NCI-H1417 treated with DMSO at 0.1 percent for 48 hours (cell line): ENCODE data around the gene DENND6A.
"Not testable (repeated sequence)": the region's sequence is repeated elsewhere in the genome, so short reads cannot be mapped to it uniquely, and the experiment has no call there.

ENCODE experiments used
- DNase-seq: peaks from one replicate; lab custom pipeline; 2025; lab: John Stamatoyannopoulos, UW

Gene DENND6A

DNA sequence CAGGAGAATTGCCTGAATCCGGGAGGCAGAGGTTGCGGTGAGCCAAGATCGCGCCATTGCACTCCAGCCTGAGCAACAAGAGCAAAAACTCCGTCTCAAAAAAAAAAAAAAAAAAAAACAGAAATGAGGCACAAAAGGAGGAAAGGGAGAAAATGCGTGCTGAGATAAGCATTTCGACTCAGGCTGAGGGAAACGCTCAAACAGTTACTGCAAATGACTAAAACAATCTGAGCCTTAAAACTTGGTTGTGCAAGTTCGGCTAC is 813 bp downstream of the DENND6A start:
- not testable (repeated sequence) for DNase-seq

DNA sequence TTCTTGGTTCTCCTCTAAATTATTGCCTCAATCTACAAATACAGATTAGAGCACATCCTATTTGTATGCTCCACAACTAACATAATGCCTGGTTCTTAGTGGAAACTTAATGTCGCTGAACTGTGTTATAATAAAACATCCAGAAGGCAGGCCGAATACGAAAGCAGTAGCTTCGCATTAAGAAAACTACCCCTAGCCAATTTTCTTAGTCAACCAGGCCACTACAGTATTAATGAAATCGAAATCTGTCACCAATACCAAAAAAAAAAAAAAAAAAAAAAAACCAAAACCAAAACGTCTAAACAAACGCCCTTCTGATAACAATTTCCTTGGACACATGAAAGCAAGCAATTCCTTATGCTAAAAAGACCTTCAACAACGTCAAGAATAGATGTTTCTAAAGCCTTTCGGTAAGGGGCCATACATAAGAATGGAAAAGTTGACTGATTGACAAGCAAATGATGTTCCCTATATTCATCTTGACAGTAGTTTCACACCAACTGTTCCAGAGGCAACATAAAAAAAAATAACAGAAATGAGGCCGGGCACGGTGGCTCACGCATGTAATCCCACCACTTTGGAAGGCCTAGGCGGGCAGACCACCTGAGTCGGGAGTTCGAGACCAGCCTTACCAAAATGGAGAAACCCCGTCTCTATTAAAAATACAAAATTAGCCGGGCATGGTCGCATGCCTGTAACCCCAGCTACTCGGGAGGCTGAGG is 1.3 kb downstream of the DENND6A start:
- DNase-seq, result no peak

DNA sequence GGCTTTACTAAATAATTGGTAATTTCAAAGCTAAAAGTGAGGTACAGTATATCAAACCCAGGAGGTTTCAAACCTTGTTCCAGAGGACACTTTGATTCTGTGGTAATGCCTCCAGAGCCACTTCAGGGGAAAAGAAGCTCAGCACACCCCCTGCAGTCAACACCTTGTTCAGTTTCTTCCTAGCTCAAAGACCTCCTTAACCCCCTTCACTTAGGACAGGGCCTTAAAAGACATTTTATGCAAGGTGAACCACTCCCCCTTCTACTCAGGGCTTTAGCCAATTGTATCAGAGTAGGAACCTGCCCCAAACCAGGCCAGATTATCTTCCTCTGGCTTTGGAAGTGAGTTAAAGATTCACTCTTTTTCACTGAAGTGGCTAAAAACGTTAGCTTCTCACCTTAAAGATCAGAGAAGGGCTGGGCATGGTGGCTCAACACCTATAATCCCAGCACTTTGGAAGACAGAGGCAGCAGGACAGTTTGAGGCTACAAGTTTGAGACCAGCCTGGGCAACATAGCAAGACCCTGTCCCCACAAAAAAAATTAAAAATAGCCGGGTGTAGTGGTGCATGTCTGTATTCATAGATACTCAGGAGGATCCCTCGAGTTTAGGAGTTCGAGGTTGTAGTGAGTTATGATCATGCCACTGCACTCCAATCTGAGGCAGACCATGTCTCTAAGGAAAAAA is 3.4 kb downstream of the DENND6A start:
- DNase-seq, result no peak

DNA sequence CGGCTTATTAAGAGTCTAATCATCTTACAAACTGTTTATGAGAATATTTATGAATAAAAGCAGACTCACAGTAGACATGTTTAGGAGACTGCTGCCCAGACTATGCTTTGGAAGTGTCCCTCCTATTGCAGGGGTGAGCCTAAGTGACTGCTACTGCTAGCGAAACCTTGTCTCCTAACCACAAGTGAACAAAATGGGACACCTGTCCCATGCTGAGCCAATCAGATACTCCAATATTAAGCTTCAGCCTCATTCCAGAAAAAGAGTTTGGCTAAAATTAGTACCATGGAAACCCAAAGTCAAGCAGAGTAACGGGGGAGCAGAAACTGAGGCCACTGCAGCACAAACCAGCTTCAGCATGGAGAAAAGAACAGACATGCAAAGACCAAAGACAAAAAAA is 4.6 kb downstream of the DENND6A start:
- no peak for DNase-seq

GRCh38 chr3:57683286-57683685 is 9.6 kb downstream of the DENND6A start:
- no peak for DNase-seq

- no peak for DNase-seq
Observed at GRCh38 chr3:57682284-57682683, 10.6 kb downstream of the DENND6A start.

- no peak for DNase-seq
Observed at GRCh38 chr3:57681691-57682090, 11.2 kb downstream of the DENND6A start.

- DNase-seq, result no peak
Observed at GRCh38 chr3:57680046-57680445, 12.8 kb downstream of the DENND6A start.

GRCh38 chr3:57675530-57675929 is 17.3 kb downstream of the DENND6A start:
- DNase-seq, result no peak

GRCh38 chr3:57673156-57673555 is 19.7 kb downstream of the DENND6A start:
- DNase-seq, result no peak

DNA sequence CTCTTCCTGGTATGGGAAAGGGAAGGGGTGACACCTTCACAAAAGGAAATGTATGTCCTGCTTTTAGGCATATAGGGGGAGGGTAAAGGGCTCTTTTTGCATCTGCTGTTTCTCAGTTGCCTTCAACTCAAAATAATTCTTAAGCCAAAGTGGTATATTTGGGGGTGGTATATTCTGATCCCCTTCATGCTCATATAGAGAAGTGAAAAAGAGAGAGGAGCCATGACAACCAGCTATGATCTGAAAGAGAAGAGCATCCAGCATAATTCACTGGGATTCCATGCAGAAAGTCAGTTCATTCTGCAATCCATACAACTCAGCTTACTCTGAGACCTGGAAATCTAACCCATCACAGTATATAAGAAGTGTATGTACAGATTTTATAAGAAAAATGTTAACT is 22.3 kb downstream of the DENND6A start:
- no peak for DNase-seq

GRCh38 chr3:57661404-57661803 is 31.5 kb downstream of the DENND6A start:
- no peak for DNase-seq

GRCh38 chr3:57659806-57660439 is 33.0 kb downstream of the DENND6A start:
- DNase-seq, result no peak

GRCh38 chr3:57659004-57659673 is 33.7 kb downstream of the DENND6A start:
- DNase-seq, result no peak

DNA sequence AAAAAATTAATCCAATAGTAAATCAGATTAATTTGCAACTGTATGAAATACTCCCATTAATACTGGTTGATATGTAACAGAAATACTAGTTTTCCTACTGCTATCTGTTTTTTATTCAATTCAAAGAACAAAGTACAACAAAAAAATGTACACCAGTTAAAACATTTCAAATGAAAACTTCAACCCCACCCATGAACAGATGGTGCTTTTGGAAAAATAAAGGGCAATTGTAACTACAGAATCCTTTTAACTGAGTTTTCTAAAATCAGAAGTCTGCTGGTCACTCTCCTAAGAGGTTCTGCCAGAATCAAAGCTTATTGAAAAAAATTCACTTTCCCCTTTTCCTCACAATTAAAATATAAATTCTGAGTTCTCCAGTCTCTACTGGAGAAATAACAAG is 34.3 kb downstream of the DENND6A start:
- no peak for DNase-seq

GRCh38 chr3:57655727-57656126 is 37.1 kb downstream of the DENND6A start:
- DNase-seq, result no peak

GRCh38 chr3:57654267-57654666 is 38.6 kb downstream of the DENND6A start:
- DNase-seq, result no peak

GRCh38 chr3:57652203-57652602 is 40.7 kb downstream of the DENND6A start:
- no peak for DNase-seq

DNA sequence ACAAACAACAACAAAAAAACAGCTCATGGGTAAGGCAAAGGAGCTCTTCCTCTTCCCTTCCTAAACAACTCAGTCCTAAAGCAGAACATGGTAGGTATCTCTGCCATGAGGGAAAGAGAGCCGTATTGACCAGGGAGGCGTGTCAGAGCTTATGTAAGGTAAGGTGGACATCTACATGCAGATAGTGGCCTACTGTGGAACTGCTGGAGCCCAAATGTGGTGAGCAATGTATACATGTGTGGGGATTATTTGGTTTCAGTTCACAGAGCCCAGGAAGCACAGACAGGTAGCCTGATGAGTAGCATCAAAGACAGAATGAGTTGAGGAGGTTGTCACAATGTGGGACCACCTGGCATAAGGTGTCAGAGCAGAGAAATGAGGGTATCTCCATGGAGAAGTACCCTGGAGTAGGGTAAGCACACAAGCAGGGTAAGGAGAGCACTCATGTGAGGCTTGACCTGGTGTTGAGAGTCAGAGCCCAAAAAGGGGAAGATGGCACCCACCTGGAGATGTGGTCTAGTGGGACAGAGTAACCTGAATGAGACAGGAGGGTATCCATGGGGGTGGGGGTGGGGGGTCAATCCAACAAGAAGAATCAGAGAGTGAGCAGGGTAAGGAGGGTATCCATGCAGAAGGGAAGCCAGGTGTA is 45.5 kb downstream of the DENND6A start:
- DNase-seq, result no peak

DNA sequence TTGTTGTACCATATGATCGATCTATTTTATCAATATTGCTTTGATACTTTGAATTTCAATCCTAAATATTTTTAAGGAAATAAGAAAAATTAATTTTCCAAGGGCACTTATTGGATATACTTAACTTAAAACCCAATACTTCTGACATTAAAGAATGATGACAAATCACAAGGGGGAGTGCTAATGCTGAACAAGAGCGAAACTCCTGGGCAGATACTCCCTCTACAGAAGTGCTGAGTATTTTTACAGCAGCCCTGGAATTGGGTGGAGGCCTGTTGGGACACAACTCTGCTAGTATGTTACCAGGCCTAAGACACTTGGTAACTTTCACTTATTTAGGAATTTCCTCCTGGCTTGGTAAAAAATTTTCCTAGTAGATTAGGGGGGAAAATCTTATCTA is 46.2 kb downstream of the DENND6A start:
- no peak for DNase-seq

DNA sequence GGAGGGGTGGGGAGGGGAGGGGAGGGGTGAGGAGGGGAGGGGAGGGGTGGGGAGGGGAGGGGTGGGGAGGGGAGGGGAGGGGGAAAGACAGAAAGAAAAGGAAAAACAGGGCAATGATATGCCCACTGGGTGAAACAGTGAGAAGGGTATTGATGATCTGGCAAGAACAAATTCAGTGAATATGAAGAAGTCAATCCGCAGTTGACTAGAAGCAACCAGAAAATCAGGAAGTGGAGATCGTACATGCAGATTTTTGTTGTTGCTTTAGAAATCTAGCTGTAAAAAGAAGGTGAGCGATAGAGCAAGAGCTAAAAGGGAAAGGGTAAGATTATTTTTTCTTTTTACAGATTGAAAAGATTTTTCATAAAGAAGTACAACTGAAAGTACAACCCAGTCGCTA is 48.1 kb downstream of the DENND6A start:
- DNase-seq, result no peak

- no peak for DNase-seq
Observed at GRCh38 chr3:57637391-57637790, 55.5 kb downstream of the DENND6A start.

GRCh38 chr3:57634259-57634658 is 58.6 kb downstream of the DENND6A start:
- DNase-seq, result not testable (repeated sequence)
